Measurements from ENCODE around the gene PCDHA8.
"Not testable (repeated sequence)": the region's sequence is repeated elsewhere in the genome, so short reads cannot be mapped to it uniquely, and the experiment has no call there.

DNA sequence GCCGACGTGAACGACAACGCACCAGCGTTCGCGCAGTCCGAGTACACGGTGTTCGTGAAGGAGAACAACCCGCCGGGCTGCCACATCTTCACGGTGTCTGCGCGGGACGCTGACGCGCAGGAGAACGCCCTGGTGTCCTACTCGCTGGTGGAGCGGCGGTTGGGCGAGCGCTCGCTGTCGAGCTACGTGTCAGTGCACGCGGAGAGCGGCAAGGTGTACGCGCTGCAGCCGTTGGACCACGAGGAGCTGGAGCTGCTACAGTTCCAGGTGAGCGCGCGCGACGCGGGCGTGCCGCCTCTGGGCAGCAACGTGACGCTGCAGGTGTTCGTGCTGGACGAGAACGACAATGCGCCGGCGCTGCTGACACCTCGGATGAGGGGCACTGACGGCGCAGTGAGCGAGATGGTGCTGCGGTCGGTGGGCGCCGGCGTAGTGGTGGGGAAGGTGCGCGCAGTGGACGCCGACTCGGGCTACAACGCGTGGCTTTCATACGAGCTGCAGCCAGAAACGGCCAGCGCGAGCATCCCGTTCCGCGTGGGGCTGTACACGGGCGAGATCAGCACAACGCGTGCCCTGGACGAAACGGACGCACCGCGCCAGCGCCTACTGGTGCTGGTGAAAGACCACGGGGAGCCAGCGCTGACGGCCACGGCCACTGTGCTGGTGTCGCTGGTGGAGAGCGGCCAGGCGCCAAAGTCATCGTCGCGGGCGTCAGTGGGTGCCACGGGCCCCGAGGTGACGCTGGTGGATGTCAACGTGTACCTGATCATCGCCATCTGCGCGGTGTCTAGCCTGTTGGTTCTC, 9.0 kb downstream of the PCDHA8 start:
- TF ChIP-seq, protein P1, sequence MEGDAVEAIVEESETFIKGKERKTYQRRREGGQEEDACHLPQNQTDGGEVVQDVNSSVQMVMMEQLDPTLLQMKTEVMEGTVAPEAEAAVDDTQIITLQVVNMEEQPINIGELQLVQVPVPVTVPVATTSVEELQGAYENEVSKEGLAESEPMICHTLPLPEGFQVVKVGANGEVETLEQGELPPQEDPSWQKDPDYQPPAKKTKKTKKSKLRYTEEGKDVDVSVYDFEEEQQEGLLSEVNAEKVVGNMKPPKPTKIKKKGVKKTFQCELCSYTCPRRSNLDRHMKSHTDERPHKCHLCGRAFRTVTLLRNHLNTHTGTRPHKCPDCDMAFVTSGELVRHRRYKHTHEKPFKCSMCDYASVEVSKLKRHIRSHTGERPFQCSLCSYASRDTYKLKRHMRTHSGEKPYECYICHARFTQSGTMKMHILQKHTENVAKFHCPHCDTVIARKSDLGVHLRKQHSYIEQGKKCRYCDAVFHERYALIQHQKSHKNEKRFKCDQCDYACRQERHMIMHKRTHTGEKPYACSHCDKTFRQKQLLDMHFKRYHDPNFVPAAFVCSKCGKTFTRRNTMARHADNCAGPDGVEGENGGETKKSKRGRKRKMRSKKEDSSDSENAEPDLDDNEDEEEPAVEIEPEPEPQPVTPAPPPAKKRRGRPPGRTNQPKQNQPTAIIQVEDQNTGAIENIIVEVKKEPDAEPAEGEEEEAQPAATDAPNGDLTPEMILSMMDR (IDR thresholded peaks at IDR 0.05; ENCODE audit: insufficient read depth, low read depth, low read length) = not testable (repeated sequence)
- not testable (repeated sequence) for TF ChIP-seq EZH2 (IDR thresholded peaks at IDR 0.05; ENCODE audit: insufficient read depth, low read length)
